K562 (cell line): ENCODE measurements around the gene DR1. TPM values are rescaled to one million over a fixed set of nuclear protein-coding genes. Genes with fewer than 3 reads are reported as not detected.

Source experiments
- ATAC-seq: fragments of 200-7000 bp; cut with Tn5 transposase; 3 replicates; pipeline ENCODE4 v1.9.1; 2020; ENCODE audit warnings: moderate library complexity
- BruUV-seq: library from RNA; stranded (reverse); fragments of 400-500 nt; replicated peaks from 2 replicates; lab custom pipeline; 2021; lab: Mats Ljungman, UMichigan
- CTCF ChIA-PET: fragments of 300-600 bp; formaldehyde crosslinking; extraction: SDS; loops from one replicate; lab custom pipeline; 2021; ENCODE audit warnings: low intra/inter-chr PET ratio; lab: Yijun Ruan, JAX
- POLR2A ChIA-PET: fragments of 300-600, 350-650 bp; sonication (Branson Sonifier 250); formaldehyde crosslinking; extraction: SDS; loops from one replicate; lab custom pipeline; 2021; ENCODE audit warnings: antibody characterized with exemption, inconsistent platforms; lab: Yijun Ruan, JAX
- DNase-seq, 4 experiments: peaks; one replicate each; pipeline versions ENCODE4 v3.0.0 to v3.0.0-alpha.2; 2011 to 2018; ENCODE audit warnings: low spot score in 3 of 4, mixed read lengths in 3 of 4; ENCODE audit errors: extremely low read depth in 1 of 4
- FAIRE-seq: peaks from 2 replicates; lab custom pipeline; 2011; peaks lifted over from hg19 to GRCh38; lab: Jason Lieb, UNC
- H2AFZ ChIP-seq: 2 replicates; pipeline ENCODE4 v1.6.0; 2011; ENCODE audit warnings: low read depth, low read length, control low read depth, inconsistent platforms
- H3K27ac ChIP-seq: fragments of 200-600 bp; 3 replicates; pipeline ENCODE4 v1.8.0; 2011; ENCODE audit warnings: low read depth, mild to moderate bottlenecking, control low read depth, inconsistent platforms, low read length, moderate library complexity, mixed read lengths; ENCODE audit errors: extremely low read depth
- H3K27me3 ChIP-seq, 2 experiments: fragments of 300-600 bp in 1 of 2; 2 replicates in 1 of 2; 3 replicates in 1 of 2; pipeline versions ENCODE4 v1.6.0 to v1.8.0; 2011; ENCODE audit warnings: inconsistent platforms in 2 of 2, low read length in 2 of 2, mild to moderate bottlenecking in 1 of 2, mixed read lengths in 1 of 2, moderate library complexity in 1 of 2; ENCODE audit not compliant: control insufficient read depth in 2 of 2, insufficient read depth in 2 of 2
- H3K36me3 ChIP-seq: fragments of 300-600 bp; 3 replicates; pipeline ENCODE4 v1.8.0; 2011; ENCODE audit warnings: mild to moderate bottlenecking, low read length, inconsistent platforms; ENCODE audit not compliant: control insufficient read depth, insufficient read depth
- H3K4me1 ChIP-seq, 2 experiments: fragments of 200-600 bp in 1 of 2; replicated peaks in 1 of 2; 2 replicates in 1 of 2; 3 replicates in 1 of 2; pipeline versions ENCODE4 v1.5.1 to v1.8.0; 2011; ENCODE audit warnings: inconsistent platforms in 2 of 2, low read length in 2 of 2, mild to moderate bottlenecking in 1 of 2, mixed read lengths in 1 of 2, moderate library complexity in 1 of 2; ENCODE audit not compliant: control insufficient read depth in 2 of 2, insufficient read depth in 2 of 2
- H3K4me2 ChIP-seq: 2 replicates; pipeline ENCODE4 v1.6.1; 2011; ENCODE audit warnings: low read length, control low read depth, inconsistent platforms, mixed read lengths; ENCODE audit not compliant: insufficient read depth
- H3K4me3 ChIP-seq: fragments of 200-600 bp; sonication (generic), shearing (Covaris generic); 2 replicates; pipeline ENCODE4 v1.5.1; 2016; ENCODE audit warnings: control low read depth, inconsistent platforms
- H3K79me2 ChIP-seq: fragments of 200-600 bp; 3 replicates; pipeline ENCODE4 v1.8.0; 2011; ENCODE audit warnings: low read length, inconsistent platforms; ENCODE audit not compliant: control insufficient read depth, insufficient read depth
- H3K9ac ChIP-seq, 2 experiments: 2 replicates each; pipeline versions ENCODE4 v1.6.0 to v1.6.1; 2011; ENCODE audit warnings: low read depth in 2 of 2, low read length in 2 of 2, control low read depth in 1 of 2, inconsistent platforms in 1 of 2, mild to moderate bottlenecking in 1 of 2, mixed read lengths in 1 of 2; ENCODE audit not compliant: insufficient read depth in 1 of 2
- H3K9me1 ChIP-seq: one replicate; pipeline ENCODE4 v1.6.0; 2011; ENCODE audit warnings: inconsistent platforms, mild to moderate bottlenecking, low read length, moderate library complexity; ENCODE audit not compliant: control insufficient read depth, insufficient read depth
- H3K9me3 ChIP-seq: replicated peaks from 2 replicates; pipeline ENCODE4 v1.5.1; 2011; ENCODE audit warnings: low read depth, low read length, inconsistent platforms; ENCODE audit not compliant: control insufficient read depth, insufficient read depth
- H4K20me1 ChIP-seq: replicated peaks from 2 replicates; pipeline ENCODE4 v1.6.1; 2011; ENCODE audit warnings: low read length, inconsistent platforms, mixed read lengths; ENCODE audit not compliant: control insufficient read depth, insufficient read depth
- CBX1 ChIP-seq: sonication (generic); IDR thresholded peaks from 2 replicates; pipeline ENCODE4 v1.6.1; 2016; ENCODE audit warnings: antibody characterized with exemption, low read depth, mild to moderate bottlenecking
- DMBX1 ChIP-seq: fragments of 250-450 bp; sonication (Bioruptor Pico); IDR thresholded peaks from 2 replicates; pipeline ENCODE4 v1.8.0; 2022; ENCODE audit warnings: inconsistent platforms, mild to moderate bottlenecking, moderate library complexity, borderline replicate concordance
- HEY1 ChIP-seq: fragments of 250-450 bp; sonication (Bioruptor Pico); IDR thresholded peaks from 2 replicates; pipeline ENCODE4 v1.5.0; 2020; ENCODE audit warnings: mild to moderate bottlenecking, moderate library complexity, borderline replicate concordance
- POLR2B ChIP-seq: fragments of 450-650 bp; IDR thresholded peaks from 2 replicates; pipeline ENCODE4 v1.6.1; 2018; ENCODE audit warnings: low read depth; ENCODE audit not compliant: partially characterized antibody
- SREBF1 ChIP-seq: fragments of 150-350 bp; IDR thresholded peaks from 2 replicates; pipeline ENCODE4 v1.6.1; 2014; ENCODE audit warnings: antibody characterized with exemption, low read depth, low read length, borderline replicate concordance
- ZBTB2 ChIP-seq: fragments of 450-650 bp; IDR thresholded peaks from 2 replicates; pipeline ENCODE4 v1.6.1; 2016; ENCODE audit warnings: antibody characterized with exemption
- ZBTB7A ChIP-seq: IDR thresholded peaks from 2 replicates; pipeline ENCODE4 v1.6.1; 2011; ENCODE audit warnings: low read depth, mild to moderate bottlenecking, low read length, moderate library complexity, borderline replicate concordance; ENCODE audit not compliant: control insufficient read depth
- ZNF274 ChIP-seq: IDR thresholded peaks from 2 replicates; pipeline ENCODE4 v1.6.1; 2011; ENCODE audit warnings: low read depth, mild to moderate bottlenecking, low read length, moderate library complexity, borderline replicate concordance
- WGBS: fragments of 100-300 bp; shearing (Covaris generic); methylation state at CpG from one replicate; pipeline ENCODE4 v1.1.6; 2016; ENCODE audit warnings: low coverage, mixed read lengths; ENCODE audit not compliant: insufficient coverage; ENCODE audit errors: missing lambda C conversion rate; 5-methylcytosine and 5-hydroxymethylcytosine counted together
- in situ Hi-C: fragments of 300-500 bp; cut with MboI; formaldehyde crosslinking; loops from 4 replicates; pipeline ENCODE4 v1.15.0; 2018; ENCODE audit warnings: inconsistent platforms, mixed read lengths
- intact Hi-C: fragments of 100-400 bp; cut with micrococcal nuclease; formaldehyde crosslinking; loops from 2 replicates; pipeline ENCODE4 v1.14.2; 2022
- polyA plus RNA-seq, 8 experiments: library from polyadenylated mRNA; depleted of rRNA in 4 of 8; stranded (reverse) in 5 of 8; unstranded in 3 of 8; fragments of >200 nt; fragmentation: Nextera tagmentation in 2 of 8; fragmentation: Illumina TruSeq in 1 of 8; extraction: Ambion mirVana in 2 of 8; extraction: Trizol in 1 of 8; gene quantifications; 2 replicates each; pipeline versions ENCODE4 v1.2.1 to v1.2.3, GENCODE V29; 2011 to 2014; ENCODE audit warnings: inconsistent platforms in 1 of 8, missing spikeins in 1 of 8
- total RNA-seq, 7 experiments: library from RNA; depleted of rRNA in 6 of 7; stranded (reverse); fragments of >200 nt in 6 of 7; fragmentation: Illumina TruSeq in 2 of 7; extraction: Trizol in 2 of 7; gene quantifications; 2 replicates each; pipeline versions ENCODE4 v1.2.1 to v1.2.3, GENCODE V29; 2011 to 2021; ENCODE audit warnings: low replicate concordance in 1 of 7
- TF ChIP-seq, protein P1 (sequence below): sonication (generic); formaldehyde crosslinking; IDR thresholded peaks from 2 replicates; pipeline ENCODE4 v1.8.0; 2022; ENCODE audit warnings: missing genetic modification reagents, mild to moderate bottlenecking, moderate library complexity, borderline replicate concordance
- TF ChIP-seq, protein P2 (sequence below): fragments of 450-650 bp; IDR thresholded peaks from 2 replicates; pipeline ENCODE4 v1.6.1; 2017; ENCODE audit warnings: mild to moderate bottlenecking, moderate library complexity

The DR1 gene
- total and polyA plus RNA-seq, 9 of the 15 experiments (the other 6 are each of a cell fraction or from before 2014, with no cell fraction given) = 8.1 to 78.8 (median 46.3) TPM

DNA sequence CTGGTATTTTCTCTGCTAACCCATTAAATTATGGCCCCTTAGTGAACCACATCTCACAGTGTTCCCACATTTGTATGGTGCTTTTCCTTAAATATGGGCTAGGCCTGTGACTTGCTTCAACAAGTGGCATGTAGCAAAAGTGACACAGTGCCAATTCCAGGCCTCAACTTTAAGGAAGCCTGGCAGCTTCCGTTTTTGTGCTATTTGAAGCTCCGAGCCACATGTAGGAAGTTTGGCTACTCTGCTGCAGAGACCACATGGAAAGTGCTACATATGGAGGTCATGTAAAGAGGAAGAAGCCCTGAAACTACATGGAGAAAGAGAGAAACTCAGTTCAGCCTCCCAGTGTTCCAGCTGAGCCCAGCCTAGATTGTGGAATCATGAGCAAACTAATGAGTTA is 28.5 kb upstream of the DR1 start:
- DNase-seq = no peak
- no peaks in the 10 kb centered on the region for H4K20me1 ChIP-seq
- H3K4me1 ChIP-seq = no peaks in the 10 kb centered on the region
- H3K9ac ChIP-seq = no peak overlapping the region
- 26% methylated on average over 2 of the region's 2 CpGs for WGBS
- no peak overlapping the region for H3K4me3 ChIP-seq
- H3K4me2 ChIP-seq = no peak overlapping the region
- H3K9me3 ChIP-seq = no peaks in the 10 kb centered on the region
- in situ Hi-C loops = no loop called here
- TF ChIP-seq POLR2B = no peak
- no peak for TF ChIP-seq ZBTB7A
- TF ChIP-seq ZNF274 = no peak
- TF ChIP-seq ZBTB2 = no peak
- TF ChIP-seq DMBX1 = no peak
- TF ChIP-seq, protein P1, sequence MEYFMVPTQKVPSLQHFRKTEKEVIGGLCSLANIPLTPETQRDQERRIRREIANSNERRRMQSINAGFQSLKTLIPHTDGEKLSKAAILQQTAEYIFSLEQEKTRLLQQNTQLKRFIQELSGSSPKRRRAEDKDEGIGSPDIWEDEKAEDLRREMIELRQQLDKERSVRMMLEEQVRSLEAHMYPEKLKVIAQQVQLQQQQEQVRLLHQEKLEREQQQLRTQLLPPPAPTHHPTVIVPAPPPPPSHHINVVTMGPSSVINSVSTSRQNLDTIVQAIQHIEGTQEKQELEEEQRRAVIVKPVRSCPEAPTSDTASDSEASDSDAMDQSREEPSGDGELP (CRISPR knock-in tag) = no peak
- TF ChIP-seq SREBF1 = no peak
- no peak for TF ChIP-seq HEY1 (CRISPR knock-in tag)
- TF ChIP-seq, protein P2, sequence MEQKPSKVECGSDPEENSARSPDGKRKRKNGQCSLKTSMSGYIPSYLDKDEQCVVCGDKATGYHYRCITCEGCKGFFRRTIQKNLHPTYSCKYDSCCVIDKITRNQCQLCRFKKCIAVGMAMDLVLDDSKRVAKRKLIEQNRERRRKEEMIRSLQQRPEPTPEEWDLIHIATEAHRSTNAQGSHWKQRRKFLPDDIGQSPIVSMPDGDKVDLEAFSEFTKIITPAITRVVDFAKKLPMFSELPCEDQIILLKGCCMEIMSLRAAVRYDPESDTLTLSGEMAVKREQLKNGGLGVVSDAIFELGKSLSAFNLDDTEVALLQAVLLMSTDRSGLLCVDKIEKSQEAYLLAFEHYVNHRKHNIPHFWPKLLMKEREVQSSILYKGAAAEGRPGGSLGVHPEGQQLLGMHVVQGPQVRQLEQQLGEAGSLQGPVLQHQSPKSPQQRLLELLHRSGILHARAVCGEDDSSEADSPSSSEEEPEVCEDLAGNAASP = no peak
- no peak for TF ChIP-seq CBX1
- TF ChIP-seq, all 486 proteins: peak for 0
- FAIRE-seq (no peak), ATAC-seq (no peak)
- Histone ChIP-seq H2AFZ (no peak overlapping the region), H3K27me3 (no peaks in the 10 kb centered on the region), H3K36me3 (no peaks in the 10 kb centered on the region), H3K79me2 (no peaks in the 10 kb centered on the region), H3K9me1 (no peaks in the 10 kb centered on the region), H3K27ac (no peak overlapping the region)
- intact Hi-C loops = no loop called here
- CTCF ChIA-PET = no interaction called here
- no TSS peak for BruUV-seq
- POLR2A ChIA-PET = interaction anchor here (0.6 to 1.5 kb wide), 5 partner anchors 10 to 145 kb away, joined by 3 to 4 read pairs (median 3); no protein-coding TSS in a partner anchor
